ENCODE results near the gene ZKSCAN2. TPM values are rescaled to one million over a fixed set of nuclear protein-coding genes. Genes with fewer than 3 reads are reported as not detected.

ZKSCAN2 gene
- total and polyA plus RNA-seq, 9 of the 15 experiments (the other 6 are each of a cell fraction or from before 2014, with no cell fraction given): 1.3 to 9.5 (median 4.2) TPM

GRCh38 chr16:25213709-25214397 is 43.8 kb downstream of the ZKSCAN2 start (continued):
- TF ChIP-seq MEF2A (IDR thresholded peaks at IDR 0.05; ENCODE audit: control insufficient read depth, low read depth, low read length) (peak; percentile 68; the same call in 1 of the 2 replicates), TCF3 (CRISPR knock-in tag; IDR thresholded peaks at IDR 0.05) (peak; percentile 80), MEIS2 (IDR thresholded peaks at IDR 0.05; ENCODE audit: partially characterized antibody) (peak; percentile 97), TAF1 (IDR thresholded peaks at IDR 0.05; ENCODE audit: control insufficient read depth, extremely low read depth, insufficient read depth, low read length, severe bottlenecking) (no peak), PBX2 (CRISPR knock-in tag; IDR thresholded peaks at IDR 0.05; ENCODE audit: low read depth) (no peak), PBX2 (tag; conservative IDR thresholded peaks at IDR 0.05; ENCODE audit: low read depth) (peak; percentile 82), FOXA3 (CRISPR knock-in tag; conservative IDR thresholded peaks at IDR 0.05 in 1 of 2, IDR thresholded peaks at IDR 0.05 in 1 of 2) (peak in 1 of 2 experiments; percentile 79; a peak in 2 of 4 replicates)
